ENCODE data around the gene RPS6KL1. TPM values are rescaled to one million over a fixed set of nuclear protein-coding genes. Genes with fewer than 3 reads are reported as not detected.

RPS6KL1 gene
- total and polyA plus RNA-seq, 2 experiments from 2014 or later = 0.23 to 1.4 TPM

GRCh38 chr14:74947353-74948227 is 24.5 kb upstream of the RPS6KL1 start:
- TF ChIP-seq EZH2phosphoT487 (IDR thresholded peaks at IDR 0.05; ENCODE audit: insufficient read depth, low read depth) = no peak
- no peak for TF ChIP-seq EZH2 (IDR thresholded peaks at IDR 0.05; ENCODE audit: insufficient read depth, poor library complexity, severe bottlenecking)

GRCh38 chr14:74946659-74947281 is 23.7 kb upstream of the RPS6KL1 start:
- in situ Hi-C loops (cut with MboI) = loop anchor here (25.0 kb wide), 1 partner anchor 341 kb away; the partner anchor contains the start of gene FOS
- TF ChIP-seq EZH2phosphoT487 (IDR thresholded peaks at IDR 0.05; ENCODE audit: insufficient read depth, low read depth) = no peak
- no peak for TF ChIP-seq EZH2 (IDR thresholded peaks at IDR 0.05; ENCODE audit: insufficient read depth, poor library complexity, severe bottlenecking)
- H3K9me3 ChIP-seq (ENCODE audit: low read depth) = no peaks in the 10 kb centered on the region
- H2AFZ ChIP-seq = peak overlapping the region; percentile 36
- H3K4me1 ChIP-seq (ENCODE audit: insufficient read depth) = peaks cover 6% of the 10 kb centered on the region
- 20 to 21% methylated on average over 5 of the region's 5 CpGs for WGBS, 2 experiments (ENCODE audit: low coverage in 1 of 2, low lambda C conversion rate in 2 of 2, missing lambda C conversion rate in 2 of 2)
- H3K27ac ChIP-seq = no peak overlapping the region
- no peaks in the 10 kb centered on the region for H3F3A ChIP-seq (ENCODE audit: insufficient read depth)
- no peak for DNase-seq
- H3K4me3 ChIP-seq = no peak overlapping the region
- no peaks in the 10 kb centered on the region for H3K79me2 ChIP-seq (ENCODE audit: insufficient read depth)
- H3K27me3 ChIP-seq (replicated peaks; ENCODE audit: insufficient read depth) = no peaks in the 10 kb centered on the region
- H4K20me1 ChIP-seq (ENCODE audit: insufficient read depth) = no peaks in the 10 kb centered on the region
- H3K4me2 ChIP-seq (ENCODE audit: unreplicated experiment) = no peak overlapping the region
- no peaks in the 10 kb centered on the region for H3K36me3 ChIP-seq (ENCODE audit: low read depth)
- no peaks in the 10 kb centered on the region for H3K9me2 ChIP-seq (ENCODE audit: insufficient read depth)
- no peak overlapping the region for H3K9ac ChIP-seq

More at GRCh38 chr14:74947353-74948227, 24.5 kb upstream of the RPS6KL1 start:
- 89 to 92% methylated on average over 13 of the region's 13 CpGs for WGBS, 2 experiments (ENCODE audit: low coverage in 1 of 2, low lambda C conversion rate in 2 of 2, missing lambda C conversion rate in 2 of 2)
- no peaks in the 10 kb centered on the region for H3F3A ChIP-seq (ENCODE audit: insufficient read depth)
- in situ Hi-C loops (cut with MboI) = loop anchor here (25.0 kb wide), 1 partner anchor 340 kb away; the partner anchor contains the start of gene FOS
- no peaks in the 10 kb centered on the region for H4K20me1 ChIP-seq (ENCODE audit: insufficient read depth)
- H3K9me2 ChIP-seq (ENCODE audit: insufficient read depth) = no peaks in the 10 kb centered on the region
- no peaks in the 10 kb centered on the region for H3K36me3 ChIP-seq (ENCODE audit: low read depth)
- H3K79me2 ChIP-seq (ENCODE audit: insufficient read depth) = no peaks in the 10 kb centered on the region
- H3K9ac ChIP-seq = no peak overlapping the region
- H3K4me1 ChIP-seq (ENCODE audit: insufficient read depth) = no peaks in the 10 kb centered on the region
- no peaks in the 10 kb centered on the region for H3K9me3 ChIP-seq (ENCODE audit: low read depth)
- no peak overlapping the region for H3K27ac ChIP-seq
- no peak overlapping the region for H3K4me2 ChIP-seq (ENCODE audit: unreplicated experiment)
- H2AFZ ChIP-seq = no peak overlapping the region
- no peak for DNase-seq
- no peaks in the 10 kb centered on the region for H3K27me3 ChIP-seq (replicated peaks; ENCODE audit: insufficient read depth)
- H3K4me3 ChIP-seq = no peak overlapping the region

- Histone ChIP-seq H3K4me3 (no peak overlapping the region), H3K27me3 (replicated peaks; ENCODE audit: insufficient read depth) (no peaks in the 10 kb centered on the region), H3K79me2 (ENCODE audit: insufficient read depth) (no peaks in the 10 kb centered on the region), H3K4me1 (ENCODE audit: insufficient read depth) (peaks cover 11% of the 10 kb centered on the region), H3K9me3 (ENCODE audit: low read depth) (no peaks in the 10 kb centered on the region), H3K4me2 (ENCODE audit: unreplicated experiment) (no peak overlapping the region), H3K9ac (no peak overlapping the region), H3K36me3 (ENCODE audit: low read depth) (no peaks in the 10 kb centered on the region), H2AFZ (peak overlapping the region; percentile 36), H3F3A (ENCODE audit: insufficient read depth) (peaks cover 6% of the 10 kb centered on the region), H3K27ac (no peak overlapping the region), H3K9me2 (ENCODE audit: insufficient read depth) (no peaks in the 10 kb centered on the region), H4K20me1 (ENCODE audit: insufficient read depth) (no peaks in the 10 kb centered on the region)
- TF ChIP-seq EZH2phosphoT487 (IDR thresholded peaks at IDR 0.05; ENCODE audit: insufficient read depth, low read depth) (no peak), EZH2 (IDR thresholded peaks at IDR 0.05; ENCODE audit: insufficient read depth, poor library complexity, severe bottlenecking) (no peak)
- in situ Hi-C loops (cut with MboI) = loop anchor here (25.0 kb wide), 1 partner anchor 341 kb away; the partner anchor contains the start of gene FOS
- 46 to 48% methylated on average over 17 of the region's 17 CpGs for WGBS, 2 experiments (ENCODE audit: low coverage in 1 of 2, low lambda C conversion rate in 2 of 2, missing lambda C conversion rate in 2 of 2)
- DNase-seq = peak; percentile 71
These were observed 23.0 kb upstream of the RPS6KL1 start for GRCh38 chr14:74945852-74946658.
